ENCODE measurements around the gene KLF4. TPM values are rescaled to one million over a fixed set of nuclear protein-coding genes. Genes with fewer than 3 reads are reported as not detected.

Gene KLF4
- total and polyA plus RNA-seq, 2 of the 4 experiments (the other 2 are of a cell fraction) = 1.3 to 3.8 TPM

DNA sequence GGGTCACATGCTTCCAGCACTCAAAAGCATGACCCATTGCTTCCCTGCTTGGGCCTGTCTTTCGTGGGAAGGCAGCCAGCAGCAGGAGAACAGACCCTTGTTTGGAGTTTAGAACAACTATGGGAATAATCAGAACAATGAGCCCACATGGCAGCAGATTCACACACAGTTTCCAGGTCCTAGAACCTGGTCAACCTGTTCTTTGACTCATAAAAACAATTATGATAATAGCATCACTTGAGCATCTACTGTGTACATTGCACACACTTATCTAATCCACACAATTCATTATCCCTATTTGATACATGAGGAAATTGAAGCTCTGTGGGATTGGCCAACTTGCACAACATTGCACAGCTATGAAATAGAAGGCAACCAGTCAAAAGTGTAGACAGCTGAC lies 41.7 kb downstream of the KLF4 start:
- Histone ChIP-seq H3K56ac (ENCODE audit: extremely low read depth, insufficient read depth, low read length) (no peak overlapping the region), H2BK15ac (ENCODE audit: low read depth, low read length) (no peak overlapping the region), H2AK5ac (ENCODE audit: low read depth, low read length) (no peak overlapping the region), H3K4me1 (ENCODE audit: control insufficient read depth, insufficient read depth, low read length) (no peaks in the 10 kb centered on the region), H3K18ac (ENCODE audit: low read depth, low read length) (no peak overlapping the region), H3K4me3 (ENCODE audit: insufficient read depth, low read depth, low read length) (no peak overlapping the region), H4K5ac (ENCODE audit: low read depth, low read length) (no peak overlapping the region), H2AFZ (replicated peaks; ENCODE audit: low read length, poor library complexity) (no peak overlapping the region), H2AK9ac (replicated peaks; ENCODE audit: low read depth, low read length, poor library complexity) (no peak overlapping the region), H2BK5ac (ENCODE audit: low read depth, low read length, poor library complexity, severe bottlenecking) (no peak overlapping the region), H3K9me3 (ENCODE audit: control insufficient read depth, insufficient read depth, low read length) (no peaks in the 10 kb centered on the region), H3K9me1 (ENCODE audit: insufficient read depth, low read length) (no peaks in the 10 kb centered on the region), H3K79me1 (ENCODE audit: low read depth in 1 of 2, low read length in 2 of 2) (no peaks in the 10 kb centered on the region), H2BK20ac (ENCODE audit: low read depth, low read length) (no peak overlapping the region), H3K27me3 (ENCODE audit: control insufficient read depth, insufficient read depth, low read length) (peaks cover 2% of the 10 kb centered on the region; the same call in 1 of the 2 replicates), H2BK120ac (ENCODE audit: low read depth, low read length) (no peak overlapping the region), H3K36me3 (ENCODE audit: control insufficient read depth, insufficient read depth, low read length) (no peaks in the 10 kb centered on the region), H4K91ac (ENCODE audit: insufficient read depth, low read depth, low read length) (no peak overlapping the region), H4K8ac (ENCODE audit: low read depth in 2 of 2, low read length in 2 of 2) (no peak overlapping the region), H3K9ac (ENCODE audit: low read depth, low read length) (no peak overlapping the region), H4K20me1 (ENCODE audit: insufficient read depth, low read length) (no peaks in the 10 kb centered on the region), H3K4ac (ENCODE audit: low read depth, low read length) (no peak overlapping the region), H3K23ac (ENCODE audit: low read depth, low read length) (no peak overlapping the region), H3K4me2 (ENCODE audit: low read depth, low read length) (no peak overlapping the region), H3K27ac (ENCODE audit: insufficient read depth, low read length) (no peak overlapping the region), H3K14ac (replicated peaks; ENCODE audit: low read depth, low read length) (no peak overlapping the region)
- dilution Hi-C loops (cut with HindIII; ENCODE audit: low sequenced_read_pairs, unreplicated experiment) (no loop called here), in situ Hi-C loops (cut with MboI; ENCODE audit: low sequenced_read_pairs) (no loop called here), intact Hi-C loops (cut with micrococcal nuclease) (no loop called here)
- CTCF ChIA-PET = no interaction called here
- POLR2A ChIA-PET (ENCODE audit: unreplicated experiment) = no interaction called here
- TF ChIP-seq, protein P1, sequence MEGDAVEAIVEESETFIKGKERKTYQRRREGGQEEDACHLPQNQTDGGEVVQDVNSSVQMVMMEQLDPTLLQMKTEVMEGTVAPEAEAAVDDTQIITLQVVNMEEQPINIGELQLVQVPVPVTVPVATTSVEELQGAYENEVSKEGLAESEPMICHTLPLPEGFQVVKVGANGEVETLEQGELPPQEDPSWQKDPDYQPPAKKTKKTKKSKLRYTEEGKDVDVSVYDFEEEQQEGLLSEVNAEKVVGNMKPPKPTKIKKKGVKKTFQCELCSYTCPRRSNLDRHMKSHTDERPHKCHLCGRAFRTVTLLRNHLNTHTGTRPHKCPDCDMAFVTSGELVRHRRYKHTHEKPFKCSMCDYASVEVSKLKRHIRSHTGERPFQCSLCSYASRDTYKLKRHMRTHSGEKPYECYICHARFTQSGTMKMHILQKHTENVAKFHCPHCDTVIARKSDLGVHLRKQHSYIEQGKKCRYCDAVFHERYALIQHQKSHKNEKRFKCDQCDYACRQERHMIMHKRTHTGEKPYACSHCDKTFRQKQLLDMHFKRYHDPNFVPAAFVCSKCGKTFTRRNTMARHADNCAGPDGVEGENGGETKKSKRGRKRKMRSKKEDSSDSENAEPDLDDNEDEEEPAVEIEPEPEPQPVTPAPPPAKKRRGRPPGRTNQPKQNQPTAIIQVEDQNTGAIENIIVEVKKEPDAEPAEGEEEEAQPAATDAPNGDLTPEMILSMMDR (conservative IDR thresholded peaks at IDR 0.05; ENCODE audit: low read depth, low read length) = no peak
- TF ChIP-seq FOS (IDR thresholded peaks at IDR 0.05; ENCODE audit: low read depth, low read length) (no peak), MAFK (IDR thresholded peaks at IDR 0.05; ENCODE audit: low read depth, low read length) (no peak), MAZ (IDR thresholded peaks at IDR 0.05; ENCODE audit: borderline replicate concordance, low read depth, low read length) (no peak), RFX5 (IDR thresholded peaks at IDR 0.05; ENCODE audit: low read depth, low read length) (no peak), RAD21 (IDR thresholded peaks at IDR 0.05; ENCODE audit: low read length) (no peak), POLR2A (IDR thresholded peaks at IDR 0.05; ENCODE audit: low read depth, low read length) (no peak), NFE2L2 (IDR thresholded peaks at IDR 0.05; ENCODE audit: low read depth, low read length) (no peak), MXI1 (IDR thresholded peaks at IDR 0.05; ENCODE audit: borderline replicate concordance, low read depth, low read length) (no peak), CHD1 (IDR thresholded peaks at IDR 0.05; ENCODE audit: low read depth, low read length) (no peak), BHLHE40 (IDR thresholded peaks at IDR 0.05; ENCODE audit: low read depth, low read length) (no peak), SMC3 (IDR thresholded peaks at IDR 0.05; ENCODE audit: low read depth, low read length) (no peak)
- TF ChIP-seq, protein P2, sequence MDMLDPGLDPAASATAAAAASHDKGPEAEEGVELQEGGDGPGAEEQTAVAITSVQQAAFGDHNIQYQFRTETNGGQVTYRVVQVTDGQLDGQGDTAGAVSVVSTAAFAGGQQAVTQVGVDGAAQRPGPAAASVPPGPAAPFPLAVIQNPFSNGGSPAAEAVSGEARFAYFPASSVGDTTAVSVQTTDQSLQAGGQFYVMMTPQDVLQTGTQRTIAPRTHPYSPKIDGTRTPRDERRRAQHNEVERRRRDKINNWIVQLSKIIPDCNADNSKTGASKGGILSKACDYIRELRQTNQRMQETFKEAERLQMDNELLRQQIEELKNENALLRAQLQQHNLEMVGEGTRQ (IDR thresholded peaks at IDR 0.05; ENCODE audit: low read depth, low read length) = no peak
- TF ChIP-seq, protein P3, sequence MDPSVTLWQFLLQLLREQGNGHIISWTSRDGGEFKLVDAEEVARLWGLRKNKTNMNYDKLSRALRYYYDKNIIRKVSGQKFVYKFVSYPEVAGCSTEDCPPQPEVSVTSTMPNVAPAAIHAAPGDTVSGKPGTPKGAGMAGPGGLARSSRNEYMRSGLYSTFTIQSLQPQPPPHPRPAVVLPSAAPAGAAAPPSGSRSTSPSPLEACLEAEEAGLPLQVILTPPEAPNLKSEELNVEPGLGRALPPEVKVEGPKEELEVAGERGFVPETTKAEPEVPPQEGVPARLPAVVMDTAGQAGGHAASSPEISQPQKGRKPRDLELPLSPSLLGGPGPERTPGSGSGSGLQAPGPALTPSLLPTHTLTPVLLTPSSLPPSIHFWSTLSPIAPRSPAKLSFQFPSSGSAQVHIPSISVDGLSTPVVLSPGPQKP (IDR thresholded peaks at IDR 0.05; ENCODE audit: borderline replicate concordance, low read depth, low read length) = no peak
- ATAC-seq (ENCODE audit: low read depth) (no peak), DNase-seq (no peak)
- WGBS, 2 experiments (ENCODE audit: extremely low coverage in 2 of 2, insufficient read length in 1 of 2) = no CpG with 5 or more reads among the region's 1 CpG
- no TSS peak for BruUV-seq (replicated peaks)
